ENCODE results near the gene GNAT1.

- TF ChIP-seq, protein P1, sequence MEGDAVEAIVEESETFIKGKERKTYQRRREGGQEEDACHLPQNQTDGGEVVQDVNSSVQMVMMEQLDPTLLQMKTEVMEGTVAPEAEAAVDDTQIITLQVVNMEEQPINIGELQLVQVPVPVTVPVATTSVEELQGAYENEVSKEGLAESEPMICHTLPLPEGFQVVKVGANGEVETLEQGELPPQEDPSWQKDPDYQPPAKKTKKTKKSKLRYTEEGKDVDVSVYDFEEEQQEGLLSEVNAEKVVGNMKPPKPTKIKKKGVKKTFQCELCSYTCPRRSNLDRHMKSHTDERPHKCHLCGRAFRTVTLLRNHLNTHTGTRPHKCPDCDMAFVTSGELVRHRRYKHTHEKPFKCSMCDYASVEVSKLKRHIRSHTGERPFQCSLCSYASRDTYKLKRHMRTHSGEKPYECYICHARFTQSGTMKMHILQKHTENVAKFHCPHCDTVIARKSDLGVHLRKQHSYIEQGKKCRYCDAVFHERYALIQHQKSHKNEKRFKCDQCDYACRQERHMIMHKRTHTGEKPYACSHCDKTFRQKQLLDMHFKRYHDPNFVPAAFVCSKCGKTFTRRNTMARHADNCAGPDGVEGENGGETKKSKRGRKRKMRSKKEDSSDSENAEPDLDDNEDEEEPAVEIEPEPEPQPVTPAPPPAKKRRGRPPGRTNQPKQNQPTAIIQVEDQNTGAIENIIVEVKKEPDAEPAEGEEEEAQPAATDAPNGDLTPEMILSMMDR (IDR thresholded peaks at IDR 0.05), result no peak
- no peak for TF ChIP-seq ZFX (IDR thresholded peaks at IDR 0.05; ENCODE audit: borderline replicate concordance)
These were observed 2.3 kb downstream of the GNAT1 start for GRCh38 chr3:50193746-50194127.

All from 22Rv1 (cell line).